Stimulated activated CD8-positive, alpha-beta memory T cell treated with anti-CD3 and anti-CD28 coated beads, Interleukin-2, amount 100 ng/mL, for 48 hours (primary cell): ENCODE measurements around the gene ZFPL1.
"Not testable (repeated sequence)": the region's sequence is repeated elsewhere in the genome, so short reads cannot be mapped to it uniquely, and the experiment has no call there.

ENCODE experiments used
- DNase-seq, 2 donors: peaks; one replicate each; pipeline ENCODE4 v3.0.0-alpha.2; 2020; ENCODE audit warnings: low read depth in 2 of 2

Gene ZFPL1

GRCh38 chr11:65113839-65114238, 29.8 kb downstream of the ZFPL1 start:
- DNase-seq: no peak

- DNase-seq: no peak
Measured at GRCh38 chr11:65114538-65115171, 30.6 kb downstream of the ZFPL1 start.

- no peak for DNase-seq
Measured at GRCh38 chr11:65115361-65116082, 31.5 kb downstream of the ZFPL1 start.

- DNase-seq: peak in 1 of 2 donors; percentile 49
Measured at GRCh38 chr11:65116370-65117205, 32.6 kb downstream of the ZFPL1 start.

- DNase-seq: peak; percentile 100
Measured at GRCh38 chr11:65117206-65118096, 33.4 kb downstream of the ZFPL1 start, which contains the start of gene ZNHIT2. TSS of gene ZNHIT2 (minus strand) at chr11:65117701. CDS start at chr11:65117653, 48 bp downstream.

GRCh38 chr11:65118097-65118837, 34.2 kb downstream of the ZFPL1 start:
- DNase-seq: no peak

- DNase-seq: not testable (repeated sequence)
Measured at GRCh38 chr11:65118891-65119669, 35.1 kb downstream of the ZFPL1 start.

- DNase-seq: no peak
Measured at GRCh38 chr11:65119670-65119995, 35.6 kb downstream of the ZFPL1 start.

- no peak for DNase-seq
Measured at GRCh38 chr11:65120831-65121230, 36.8 kb downstream of the ZFPL1 start.

GRCh38 chr11:65121447-65121864, 37.4 kb downstream of the ZFPL1 start:
- no peak for DNase-seq

GRCh38 chr11:65121865-65122696, 38.1 kb downstream of the ZFPL1 start, which contains the start of the genes FAU and MRPL49:
TSS of gene FAU (minus strand) at chr11:65122134. CDS start at chr11:65121813, 321 bp downstream.
TSS of gene MRPL49 (plus strand) at chr11:65122321. CDS start at chr11:65122347, 26 bp downstream.
- DNase-seq: peak; percentile 99

- no peak for DNase-seq
Measured at GRCh38 chr11:65124480-65125196, 40.6 kb downstream of the ZFPL1 start.

GRCh38 chr11:65125197-65126056, 41.4 kb downstream of the ZFPL1 start:
- no peak for DNase-seq

GRCh38 chr11:65126624-65127274, 42.7 kb downstream of the ZFPL1 start:
- DNase-seq: no peak

GRCh38 chr11:65127473-65128181, 43.6 kb downstream of the ZFPL1 start:
- DNase-seq: no peak
